DMS153 treated with DMSO at 0.1 percent for 48 hours (cell line): ENCODE results near the gene PRR9.
"Not testable (repeated sequence)": the region's sequence is repeated elsewhere in the genome, so short reads cannot be mapped to it uniquely, and the experiment has no call there.

Experiments used
- DNase-seq: peaks from one replicate; lab custom pipeline; 2025; ENCODE audit not compliant: unreplicated experiment; lab: John Stamatoyannopoulos, UW

Gene PRR9

DNA sequence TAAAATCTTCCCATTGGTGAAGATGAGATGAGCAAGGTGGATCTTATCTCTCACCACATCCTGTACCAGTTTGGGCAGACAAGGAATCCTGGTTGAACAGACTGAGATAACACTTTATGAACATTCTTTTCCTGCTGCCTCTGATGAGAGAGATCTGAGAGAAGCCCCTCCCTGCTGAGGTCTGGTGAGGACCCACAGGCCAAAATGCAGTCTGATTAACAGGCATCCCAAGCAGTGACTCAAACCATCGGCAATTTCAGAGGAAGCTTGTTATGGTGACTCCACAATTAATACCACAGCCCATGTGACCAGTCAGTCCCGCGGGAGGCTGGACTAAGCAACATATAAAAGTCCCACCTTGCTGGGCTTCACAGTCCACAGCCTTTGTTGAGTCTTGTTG, at the start of gene PRR9:
Gene PRR9, plus strand, starts transcription at position 373 of the 400 bp plus-strand sequence. CDS start 561 bp downstream, outside the sequence.
- DNase-seq: no peak

DNA sequence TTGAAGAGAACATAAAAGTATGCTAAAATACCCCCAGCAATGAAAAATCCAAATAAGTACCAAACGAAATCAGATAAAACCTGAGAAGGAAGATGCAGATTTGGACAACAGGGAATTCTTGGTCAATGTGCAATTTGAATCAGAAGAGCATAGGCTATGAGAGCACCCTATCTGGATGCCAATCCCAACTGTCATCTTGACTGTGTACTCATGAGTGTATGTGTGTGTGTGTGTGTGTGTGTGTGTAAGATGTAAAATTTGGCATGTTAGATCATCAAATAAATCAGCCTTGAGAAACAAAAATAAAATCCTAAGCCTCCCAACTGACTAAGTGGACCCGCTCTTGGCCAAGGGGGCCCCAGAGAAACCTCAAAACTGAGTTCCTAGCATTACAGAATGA, 48.7 kb upstream of the PRR9 start:
- no peak for DNase-seq

DNA sequence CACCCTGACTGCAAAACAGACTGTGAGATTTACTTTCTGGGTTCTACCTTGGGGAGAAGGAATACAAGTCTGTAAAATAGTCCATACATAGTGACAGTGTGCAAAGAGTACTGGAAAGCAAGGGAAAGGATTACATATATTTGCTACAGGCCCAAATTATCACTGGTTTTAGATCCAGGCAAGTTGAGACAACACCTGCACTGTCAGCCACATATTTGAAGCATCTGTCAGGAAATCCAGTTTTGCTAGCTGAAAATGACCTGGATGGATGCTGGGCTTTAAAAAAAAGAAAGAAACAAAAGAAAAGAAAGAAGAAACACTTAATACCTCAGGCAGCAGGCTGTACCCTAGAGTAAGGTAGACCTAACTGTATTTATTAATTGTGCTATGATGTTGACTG, 42.8 kb upstream of the PRR9 start:
- no peak for DNase-seq

DNA sequence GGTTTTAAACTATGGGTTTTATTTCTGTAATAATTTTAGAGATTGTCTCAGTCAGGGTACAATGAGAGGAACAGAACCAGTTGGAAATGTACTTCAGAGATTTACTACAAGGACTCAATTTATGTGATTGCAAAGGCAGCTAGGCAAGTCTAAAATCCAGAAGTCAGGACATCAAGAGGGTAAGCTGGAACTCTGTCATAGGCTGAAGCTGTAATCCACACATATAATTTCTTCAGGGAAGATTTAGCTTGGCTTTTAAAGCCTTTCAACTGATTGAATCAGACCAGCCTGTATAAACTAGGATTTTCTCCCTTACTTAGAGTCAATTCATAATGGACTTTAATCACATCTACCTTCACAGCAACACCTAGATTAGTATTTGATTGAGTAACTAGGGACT, 38.5 kb upstream of the PRR9 start:
- DNase-seq: no peak

GRCh38 chr1:153180556-153180955, 36.8 kb upstream of the PRR9 start:
- DNase-seq: no peak

DNA sequence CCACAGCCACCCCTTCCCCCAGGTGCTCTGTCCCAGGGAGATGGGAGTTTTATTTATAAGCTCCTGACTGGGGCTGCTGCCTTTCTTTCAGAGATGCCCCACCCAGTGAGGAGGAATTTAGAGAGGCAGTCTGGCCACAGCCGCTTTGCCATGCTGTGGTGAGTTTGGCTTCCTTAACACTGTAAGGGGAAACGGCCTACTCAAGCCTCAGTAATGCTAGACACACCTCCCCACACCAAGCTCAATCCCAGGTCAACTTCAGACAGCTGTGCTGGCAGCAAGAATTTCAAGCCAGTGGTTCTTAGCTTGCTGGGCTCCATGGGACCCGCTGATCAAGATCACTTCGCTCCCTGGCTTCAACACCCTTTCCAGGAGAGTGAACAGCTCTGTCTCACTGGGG, 29.1 kb upstream of the PRR9 start:
- not testable (repeated sequence) for DNase-seq

- DNase-seq: no peak
Observed at GRCh38 chr1:153190373-153190772, 27.0 kb upstream of the PRR9 start.

- DNase-seq: peak; percentile 7
Observed at GRCh38 chr1:153192697-153193096, 24.7 kb upstream of the PRR9 start.

DNA sequence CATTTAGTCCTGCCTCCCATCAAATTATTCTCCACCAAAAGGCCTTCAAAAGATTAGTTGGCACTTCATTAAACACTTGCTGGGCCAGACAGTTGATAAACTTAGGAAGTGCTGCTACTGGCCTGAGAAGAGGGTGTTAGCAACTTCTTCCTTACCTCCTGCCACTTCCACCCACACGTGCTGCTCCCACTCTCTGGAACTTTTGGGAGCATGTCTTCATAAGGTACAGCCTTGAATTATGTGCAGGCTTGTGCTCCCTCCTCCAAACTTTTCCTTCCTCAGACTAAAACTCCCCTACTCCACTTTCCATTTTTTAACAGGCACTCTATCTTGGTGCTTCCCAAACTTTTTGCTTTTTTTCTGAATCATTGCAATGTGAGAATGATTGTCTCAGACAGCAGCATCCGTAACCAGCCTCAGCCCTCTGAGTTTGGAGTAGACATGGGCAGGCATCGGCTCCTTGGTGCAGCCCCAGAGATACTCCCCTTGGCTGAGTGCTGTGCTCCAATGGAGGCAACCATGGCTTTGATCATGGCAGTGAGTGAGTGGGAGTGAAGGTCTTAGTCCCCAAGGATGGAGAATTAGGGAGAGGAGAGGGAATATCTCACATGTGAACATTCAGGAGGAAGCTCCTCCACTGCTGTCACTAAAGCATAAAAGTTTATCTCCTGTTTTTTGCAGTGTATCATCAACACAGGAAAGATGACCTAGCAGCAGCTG, 22.9 kb upstream of the PRR9 start:
- no peak for DNase-seq

DNA sequence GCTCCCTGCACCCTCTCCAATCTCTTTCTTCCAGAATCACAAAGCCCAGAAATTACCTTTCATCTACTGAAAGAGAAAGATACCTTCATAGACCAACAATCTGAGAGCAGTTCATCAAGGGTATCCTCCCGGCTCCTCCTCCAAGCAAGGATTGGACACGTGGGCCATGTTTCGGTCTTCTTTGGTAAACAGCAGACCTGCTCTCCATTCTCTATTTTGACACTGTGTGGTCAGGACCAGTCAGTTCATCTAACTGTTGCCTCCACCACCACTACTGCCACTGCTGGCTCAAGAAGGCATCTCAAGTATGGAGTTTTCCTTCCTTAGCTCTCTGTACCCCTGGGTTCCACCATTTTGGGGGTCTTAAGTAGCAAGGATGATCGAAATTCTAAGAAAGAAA, 22.2 kb upstream of the PRR9 start:
- no peak for DNase-seq

DNA sequence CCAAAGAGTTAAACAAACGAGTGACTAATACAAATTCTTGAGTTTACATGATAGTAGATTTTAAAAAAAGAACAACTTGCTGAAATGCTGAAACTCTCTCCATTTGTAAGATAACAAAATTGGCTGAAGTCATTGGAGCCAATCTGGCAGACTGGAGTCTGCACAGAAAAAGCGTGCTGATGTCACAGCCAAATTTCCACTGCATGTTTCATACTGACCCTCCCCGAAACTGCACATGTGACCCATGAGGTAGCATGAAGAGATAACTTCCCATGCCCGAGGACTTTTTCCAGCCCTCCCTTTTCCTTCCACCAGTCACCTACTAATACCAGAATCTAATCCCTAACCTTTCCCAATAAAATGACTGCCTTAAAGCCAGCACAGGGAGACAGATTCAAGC, 15.4 kb upstream of the PRR9 start:
- DNase-seq: no peak

DNA sequence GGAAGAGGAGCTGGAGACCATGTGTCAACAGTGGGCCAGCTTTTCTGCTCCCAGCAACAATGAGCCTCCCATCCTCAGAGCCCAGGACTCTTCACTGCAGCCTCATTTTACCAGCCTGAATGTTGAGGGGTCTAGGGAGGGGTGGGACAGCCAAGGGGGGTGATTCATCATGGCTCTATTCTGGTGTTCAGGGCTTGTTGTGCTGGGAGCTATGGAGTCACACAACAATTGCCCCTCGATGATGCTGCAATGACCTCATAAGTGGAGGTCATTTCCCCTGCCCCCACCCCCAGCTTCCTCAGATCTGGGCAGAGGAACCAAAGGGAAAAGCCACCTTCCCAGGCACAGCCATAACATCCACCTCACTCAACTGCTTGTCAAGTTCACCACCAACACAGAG, 14.3 kb upstream of the PRR9 start, which contains the start of gene LELP1:
Gene LELP1, plus strand, starts transcription at position 301 of the 400 bp plus-strand sequence. CDS start 1,278 bp downstream, outside the sequence.
- DNase-seq: no peak

DNA sequence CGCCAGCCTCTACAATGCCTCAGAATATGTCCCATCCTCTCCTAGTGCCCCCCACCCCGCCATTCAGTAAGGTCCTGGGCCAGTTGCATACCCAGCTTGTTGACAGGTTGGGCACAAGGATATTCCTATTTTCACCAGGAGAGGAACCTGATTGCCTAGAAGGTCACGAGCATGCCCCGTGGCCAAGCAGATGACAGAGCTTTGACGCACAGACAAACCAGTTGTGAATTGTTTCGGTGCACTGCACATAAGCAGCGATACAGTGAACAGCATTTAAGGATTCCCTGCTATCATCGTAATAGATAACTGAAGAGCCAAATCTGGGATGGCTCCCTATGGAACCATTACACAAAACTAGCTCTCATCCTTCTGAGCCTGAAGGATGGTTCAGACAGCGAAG, 10.8 kb upstream of the PRR9 start:
- no peak for DNase-seq

DNA sequence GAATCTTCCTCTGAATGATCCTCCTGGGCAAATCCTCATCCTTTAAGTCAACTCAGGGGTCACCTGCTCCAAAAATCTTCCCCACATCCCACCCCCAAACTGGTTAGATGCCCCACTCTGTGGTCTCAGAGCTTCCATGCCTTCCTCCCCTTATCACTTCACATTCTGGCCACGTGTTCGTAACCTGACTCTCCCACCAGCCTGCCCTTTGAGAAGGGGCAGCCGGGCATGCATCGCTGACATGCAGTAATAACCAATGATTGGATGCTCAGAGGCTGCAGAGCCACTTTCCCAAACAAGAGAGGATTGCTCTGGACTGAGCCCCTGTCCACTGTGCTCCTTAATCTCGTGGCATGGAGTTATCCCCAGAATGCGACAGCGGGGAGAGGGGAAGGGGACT, 7.2 kb upstream of the PRR9 start:
- DNase-seq: no peak

DNA sequence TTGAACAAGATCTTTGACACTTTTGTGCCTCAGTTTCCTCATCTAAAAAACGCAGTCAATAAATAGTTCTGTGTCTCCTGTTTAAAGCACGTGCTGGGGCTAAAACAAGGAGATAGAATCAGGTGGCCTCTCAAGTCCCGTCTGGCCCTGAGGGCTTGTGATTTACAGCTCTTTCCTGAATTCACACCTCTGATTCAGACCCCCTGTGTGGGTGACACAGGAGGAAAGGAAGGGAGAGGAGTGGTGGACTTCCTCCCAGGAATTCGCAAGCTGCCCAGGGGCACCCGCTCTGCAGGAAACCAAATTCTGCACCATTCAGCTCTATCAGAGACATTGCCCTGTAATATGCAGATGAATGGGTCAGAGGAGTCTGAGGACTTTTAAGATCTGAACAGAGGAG, 5.2 kb upstream of the PRR9 start:
- no peak for DNase-seq

- no peak for DNase-seq
Observed at GRCh38 chr1:153213519-153213918, 3.9 kb upstream of the PRR9 start.

DNA sequence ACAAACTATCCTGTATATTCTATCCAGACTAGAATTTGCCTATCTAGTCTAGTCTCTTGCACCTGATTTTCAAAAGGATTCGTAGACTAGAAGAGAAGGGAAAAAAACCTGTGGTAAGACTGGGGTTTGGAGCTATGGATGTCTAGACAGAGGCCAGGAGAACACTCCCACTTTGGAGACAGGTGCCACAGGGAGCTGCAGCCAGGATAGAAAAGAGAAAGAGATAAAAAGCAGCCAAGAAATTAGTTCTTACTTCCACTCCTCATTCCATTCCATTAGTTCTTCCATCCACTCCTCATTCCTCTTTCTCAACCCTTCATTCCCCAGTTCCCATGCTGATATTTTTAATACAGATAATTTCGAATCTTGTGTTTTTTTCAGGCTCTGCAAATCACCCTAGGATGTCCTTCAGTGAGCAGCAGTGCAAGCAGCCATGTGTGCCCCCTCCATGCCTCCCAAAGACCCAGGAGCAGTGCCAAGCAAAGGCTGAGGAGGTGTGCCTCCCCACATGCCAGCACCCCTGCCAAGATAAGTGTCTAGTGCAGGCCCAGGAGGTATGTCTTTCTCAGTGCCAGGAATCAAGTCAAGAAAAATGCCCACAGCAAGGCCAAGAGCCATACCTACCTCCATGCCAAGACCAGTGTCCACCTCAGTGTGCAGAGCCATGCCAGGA, 496 bp downstream of the PRR9 start:
- DNase-seq: no peak

DNA sequence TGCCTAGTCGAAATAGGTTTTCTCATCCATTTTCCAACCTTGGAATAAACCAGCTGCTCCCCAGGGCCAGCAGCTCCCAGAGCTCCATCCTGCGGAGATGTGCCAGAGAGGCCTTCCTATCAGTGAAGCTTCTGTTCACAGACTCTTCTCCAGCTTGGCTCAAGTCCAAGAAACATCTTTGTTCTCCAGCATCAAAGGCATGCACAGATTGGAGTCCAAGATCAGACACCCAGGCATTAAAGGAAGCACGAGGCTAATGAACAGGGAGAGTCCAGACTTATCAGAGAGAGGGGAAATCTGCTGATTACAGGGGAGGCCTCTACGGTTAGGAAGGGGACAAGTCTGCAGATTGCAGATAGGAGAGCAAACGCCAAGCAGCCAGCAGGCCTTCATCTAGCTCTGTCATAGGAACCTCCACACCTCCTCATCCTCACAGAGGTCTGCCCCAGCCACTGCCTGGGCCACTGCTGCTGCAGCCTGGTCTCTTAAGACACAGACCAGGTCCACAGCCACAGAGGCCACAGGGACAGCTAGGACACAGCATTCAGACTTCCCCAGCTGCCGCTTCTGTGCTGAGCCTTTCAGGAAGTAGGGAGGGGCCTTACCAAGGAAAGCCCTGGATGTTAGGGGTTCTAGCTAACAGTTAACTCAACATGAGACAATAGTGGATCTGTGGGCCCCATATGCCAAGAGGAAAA, 3.4 kb downstream of the PRR9 start:
- no peak for DNase-seq

DNA sequence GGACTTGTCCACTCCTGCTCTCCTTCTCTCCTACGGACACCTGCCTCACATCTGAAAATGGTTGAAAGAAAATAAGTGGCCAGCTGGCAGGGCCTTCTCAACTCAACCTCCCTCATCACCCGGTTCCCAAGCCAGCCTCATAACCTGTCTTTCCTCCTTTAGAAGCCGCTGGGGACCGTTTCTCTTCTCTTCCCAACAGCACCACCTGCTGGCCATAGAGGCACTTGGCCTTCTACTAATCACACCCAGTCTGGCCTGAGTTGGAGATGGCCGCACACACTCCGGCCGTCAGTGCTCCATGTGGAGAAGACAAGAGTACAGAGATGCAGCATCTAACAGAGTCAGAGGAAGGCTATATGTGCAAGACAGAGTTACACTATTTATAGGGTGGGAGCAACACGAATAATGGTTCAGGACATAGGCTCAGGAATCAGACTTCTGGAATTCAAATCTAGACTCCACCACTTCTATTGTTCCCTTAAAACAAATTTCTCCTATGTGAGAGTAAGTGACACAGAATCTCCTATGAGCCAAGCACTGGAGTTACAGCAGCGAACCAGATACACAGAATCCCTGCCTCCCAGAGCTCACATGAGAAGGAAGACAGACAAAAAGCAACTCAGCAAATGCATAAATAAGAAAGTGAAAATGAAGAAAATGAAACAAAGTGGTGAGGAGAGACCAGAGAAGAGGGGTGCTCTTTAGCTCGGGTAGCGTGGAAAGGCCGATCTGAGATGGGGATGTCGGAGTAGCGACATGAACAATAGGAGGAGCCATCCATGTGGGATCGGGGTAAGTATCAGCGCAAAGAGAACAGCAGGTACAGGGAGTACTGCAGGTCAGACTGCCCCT, 5.9 kb downstream of the PRR9 start:
- peak; percentile 44 for DNase-seq

DNA sequence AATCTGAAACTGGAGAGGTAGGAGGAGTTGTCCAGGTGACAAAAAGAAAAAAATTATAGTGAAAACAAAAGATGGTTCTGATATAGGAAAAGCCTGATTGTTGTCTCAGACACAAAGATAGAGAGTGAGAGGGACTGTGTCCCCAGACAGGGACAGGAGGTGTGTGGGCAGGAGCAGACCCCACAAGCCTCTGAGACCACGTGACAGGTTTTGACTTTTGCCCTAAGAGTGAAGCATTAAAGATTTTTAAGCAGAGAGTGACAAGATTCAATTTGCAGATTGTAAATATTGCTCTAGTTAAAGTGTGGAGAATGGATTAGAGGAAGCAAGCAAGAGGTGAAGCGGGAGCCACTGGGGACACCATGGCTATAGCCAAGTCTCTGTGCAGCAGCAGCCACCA, 10.4 kb downstream of the PRR9 start:
- no peak for DNase-seq

- DNase-seq: no peak
Observed at GRCh38 chr1:153228491-153228890, 11.1 kb downstream of the PRR9 start.
